ENCODE measurements around the gene NECTIN2.
"Not testable (repeated sequence)": the region's sequence is repeated elsewhere in the genome, so short reads cannot be mapped to it uniquely, and the experiment has no call there.

NECTIN2 gene

DNA sequence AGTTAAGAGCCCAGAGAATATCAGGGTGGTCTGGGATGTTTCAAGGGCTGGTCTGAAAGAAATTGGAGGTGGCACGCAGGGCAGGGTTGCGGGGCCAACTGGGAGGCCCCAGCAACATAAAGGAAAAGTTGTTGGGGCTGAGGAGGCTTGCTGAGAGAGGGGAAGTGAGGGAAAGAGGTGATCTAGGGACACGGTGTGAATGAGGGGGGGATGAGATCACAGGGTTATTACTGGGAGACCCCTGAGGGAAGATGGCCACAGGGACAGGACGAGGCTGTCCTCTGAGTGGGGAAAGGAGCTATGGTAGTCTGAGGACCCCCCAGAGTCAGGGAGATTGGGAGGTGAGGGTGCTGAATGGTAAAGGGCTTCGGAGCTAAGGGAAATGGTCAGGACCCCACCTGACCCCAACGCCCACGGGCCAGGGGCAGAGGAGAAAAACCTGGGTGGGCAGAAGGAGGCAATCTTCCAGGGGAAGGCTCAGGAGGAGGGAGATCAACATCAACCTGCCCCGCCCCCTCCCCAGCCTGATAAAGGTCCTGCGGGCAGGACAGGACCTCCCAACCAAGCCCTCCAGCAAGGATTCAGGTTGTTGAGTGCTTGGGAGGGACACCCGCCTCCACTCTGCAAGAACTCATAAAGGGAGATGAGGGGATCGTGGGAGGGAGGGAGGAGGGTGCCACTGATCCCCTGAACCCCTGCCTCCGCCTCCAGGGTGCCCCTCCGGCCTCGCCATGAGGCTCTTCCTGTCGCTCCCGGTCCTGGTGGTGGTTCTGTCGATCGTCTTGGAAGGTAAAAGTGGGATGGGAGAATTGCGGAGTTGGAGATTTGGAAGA, 80.4 kb downstream of the NECTIN2 start:
- peaks cover 10% of the 10 kb centered on the region for H3K27me3 Mint-ChIP-seq
- H3K36me3 Mint-ChIP-seq, H3K4me3 Mint-ChIP-seq, H3K27ac Mint-ChIP-seq, H3K4me1 Mint-ChIP-seq, H3K9me3 Mint-ChIP-seq: not testable (repeated sequence)

DNA sequence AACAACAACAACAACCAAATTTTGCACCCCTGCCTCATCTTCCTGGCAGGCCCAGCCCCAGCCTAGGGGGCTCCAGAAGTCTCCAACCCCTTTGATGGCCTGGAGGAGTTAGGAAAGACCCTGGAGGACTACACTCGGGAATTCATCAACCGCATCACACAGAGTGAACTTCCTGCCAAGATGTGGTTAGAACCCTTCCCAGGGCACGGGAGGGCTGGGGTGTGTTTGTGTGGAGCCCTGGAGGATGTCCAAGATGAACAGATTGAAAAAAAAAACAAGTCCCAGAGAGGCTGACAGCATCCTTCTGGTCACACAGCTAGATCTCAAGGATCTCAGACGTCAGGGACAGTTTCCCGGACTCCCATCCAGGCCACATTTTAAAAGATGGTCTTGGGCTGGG, 81.6 kb downstream of the NECTIN2 start:
- Mint-ChIP-seq H3K27me3 (peaks cover 10% of the 10 kb centered on the region), H3K4me3 (no peak overlapping the region), H3K9me3 (no peaks in the 10 kb centered on the region), H3K36me3 (no peaks in the 10 kb centered on the region), H3K4me1 (peaks cover 3% of the 10 kb centered on the region), H3K27ac (no peak overlapping the region)

DNA sequence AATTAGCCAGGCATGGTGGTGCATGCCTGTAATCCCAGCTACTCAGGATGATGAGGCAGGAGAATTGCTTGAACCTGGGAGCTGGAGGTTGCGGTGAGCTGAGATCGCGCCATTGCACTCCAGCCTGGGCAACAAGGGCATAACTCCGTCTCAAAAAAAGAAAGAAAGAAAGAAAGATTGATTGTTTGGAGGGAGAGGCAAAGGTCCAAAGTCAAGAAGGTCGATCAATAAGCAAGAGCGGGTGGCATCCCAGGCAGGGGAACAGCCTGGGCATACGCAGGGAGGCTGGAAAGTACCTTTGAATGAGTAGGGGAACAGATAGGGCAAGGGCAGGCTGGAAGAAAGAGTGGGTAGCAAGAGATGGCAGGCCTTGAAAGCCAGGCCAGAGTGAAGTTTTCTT, 84.0 kb downstream of the NECTIN2 start:
- H3K27me3 Mint-ChIP-seq = peaks cover 10% of the 10 kb centered on the region
- H3K36me3 Mint-ChIP-seq = no peaks in the 10 kb centered on the region
- H3K4me1 Mint-ChIP-seq = peaks cover 3% of the 10 kb centered on the region
- H3K27ac Mint-ChIP-seq = no peak overlapping the region
- no peaks in the 10 kb centered on the region for H3K9me3 Mint-ChIP-seq
- H3K4me3 Mint-ChIP-seq = no peak overlapping the region

DNA sequence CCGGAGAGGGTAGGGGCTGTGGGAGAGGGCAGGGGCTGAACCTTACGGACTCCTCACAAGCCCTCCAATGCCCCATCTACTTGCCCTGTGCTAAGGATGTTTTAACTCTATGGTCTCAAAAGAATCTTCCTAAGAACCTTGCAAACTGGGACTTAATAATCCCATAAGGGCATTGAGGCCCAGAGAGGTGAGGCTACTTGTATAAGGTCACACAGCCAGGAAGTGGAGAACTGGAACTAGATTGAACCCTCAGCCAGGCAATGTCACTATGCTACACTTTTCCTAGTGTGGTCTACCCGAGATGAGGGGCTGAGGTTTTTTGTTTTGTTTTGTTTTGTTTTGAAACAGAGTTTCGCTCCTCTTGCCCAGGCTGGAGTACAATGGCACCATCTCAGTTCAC, 85.4 kb downstream of the NECTIN2 start:
- H3K27ac Mint-ChIP-seq = no peak overlapping the region
- H3K4me3 Mint-ChIP-seq = no peak overlapping the region
- peaks cover 3% of the 10 kb centered on the region for H3K27me3 Mint-ChIP-seq
- H3K9me3 Mint-ChIP-seq = no peaks in the 10 kb centered on the region
- H3K36me3 Mint-ChIP-seq = no peaks in the 10 kb centered on the region
- H3K4me1 Mint-ChIP-seq = peaks cover 3% of the 10 kb centered on the region

Measured in activated naive CD4-positive, alpha-beta T cell treated with anti-CD3 and anti-CD28 coated beads, Interleukin-2, amount 50 U/mL, for 24 hours (primary cell).